K562 (cell line): ENCODE measurements around the gene GPR157. TPM values are rescaled to one million over a fixed set of nuclear protein-coding genes. Genes with fewer than 3 reads are reported as not detected.

Source experiments
- ARID1B ChIP-seq: fragments of 450-650 bp; IDR thresholded peaks from 2 replicates; pipeline ENCODE4 v1.6.1; 2016; ENCODE audit warnings: antibody characterized with exemption, mild to moderate bottlenecking, inconsistent platforms
- ARID2 ChIP-seq: fragments of 450-650 bp; IDR thresholded peaks from 2 replicates; pipeline ENCODE4 v1.6.1; 2017; ENCODE audit warnings: antibody characterized with exemption, mild to moderate bottlenecking
- ASH1L ChIP-seq: fragments of 450-650 bp; IDR thresholded peaks from 2 replicates; pipeline ENCODE4 v1.6.1; 2018; ENCODE audit warnings: borderline replicate concordance, mild to moderate bottlenecking, low read depth; ENCODE audit not compliant: partially characterized antibody
- BRF2 ChIP-seq: IDR thresholded peaks from 3 replicates; pipeline ENCODE4 v1.6.1; 2011; ENCODE audit warnings: borderline replicate concordance, mild to moderate bottlenecking; ENCODE audit not compliant: insufficient read length, insufficient read depth
- CREB3L1 ChIP-seq: fragments of 450-650 bp; IDR thresholded peaks from 2 replicates; pipeline ENCODE4 v1.6.1; 2014; ENCODE audit warnings: low read depth, mild to moderate bottlenecking, moderate library complexity, borderline replicate concordance
- CTCF ChIP-seq, 3 experiments: IDR thresholded peaks in 2 of 3; conservative IDR thresholded peaks in 1 of 3; 2 replicates each; pipeline ENCODE4 v1.5.1; 2011 to 2012; ENCODE audit warnings: low read length in 3 of 3, mild to moderate bottlenecking in 3 of 3, control low read depth in 2 of 3, improper control_type of control experiment in 1 of 3, inconsistent platforms in 1 of 3, low read depth in 1 of 3, mixed read lengths in 1 of 3, moderate library complexity in 1 of 3; ENCODE audit not compliant: insufficient read depth in 2 of 3
- GTF2F1 ChIP-seq: IDR thresholded peaks from 2 replicates; pipeline ENCODE4 v1.6.1; 2011; ENCODE audit warnings: low read depth, low read length, improper control_type of control experiment
- HDGF ChIP-seq: fragments of 450-650 bp; IDR thresholded peaks from 2 replicates; pipeline ENCODE4 v1.6.1; 2016
- JUN ChIP-seq, 2 experiments: sonication (generic) in 1 of 2; formaldehyde crosslinking in 1 of 2; IDR thresholded peaks; 2 replicates each; pipeline versions ENCODE4 v1.6.1 to v1.8.0; 2012 to 2022; ENCODE audit warnings: borderline replicate concordance in 2 of 2, mild to moderate bottlenecking in 2 of 2, improper control_type of control experiment in 1 of 2, low read depth in 1 of 2, low read length in 1 of 2, missing genetic modification reagents in 1 of 2
- NFE2L1 ChIP-seq: fragments of 450-650 bp; IDR thresholded peaks from 2 replicates; pipeline ENCODE4 v1.6.1; 2016; ENCODE audit warnings: missing genetic modification characterization, low read depth, mild to moderate bottlenecking, missing compliant biosample characterization, moderate library complexity, borderline replicate concordance
- PHF20 ChIP-seq: fragments of 450-650 bp; IDR thresholded peaks from 2 replicates; pipeline ENCODE4 v1.6.1; 2018; ENCODE audit not compliant: partially characterized antibody
- RAD21 ChIP-seq, 2 experiments: fragments of 250-450 bp in 1 of 2; fragments of 450-650 bp in 1 of 2; sonication (Bioruptor Pico) in 1 of 2; formaldehyde crosslinking in 1 of 2; IDR thresholded peaks in 1 of 2; conservative IDR thresholded peaks in 1 of 2; 2 replicates each; pipeline versions ENCODE4 v1.4.0 to v1.8.0; 2020 to 2022; ENCODE audit warnings: mild to moderate bottlenecking in 2 of 2, moderate library complexity in 1 of 2
- SP1 ChIP-seq: sonication (generic); formaldehyde crosslinking; IDR thresholded peaks from 2 replicates; pipeline ENCODE4 v1.8.1; 2022; ENCODE audit warnings: mild to moderate bottlenecking, missing genetic modification reagents
- ZBTB49 ChIP-seq: sonication (generic); formaldehyde crosslinking; IDR thresholded peaks from 2 replicates; pipeline ENCODE4 v1.8.0; 2022; ENCODE audit warnings: missing genetic modification reagents, mild to moderate bottlenecking, borderline replicate concordance
- ZNF695 ChIP-seq: fragments of 450-650 bp; formaldehyde crosslinking; IDR thresholded peaks from 2 replicates; pipeline ENCODE4 v1.4.0; 2020; ENCODE audit warnings: mild to moderate bottlenecking, moderate library complexity
- ZZZ3 ChIP-seq: fragments of 450-650 bp; IDR thresholded peaks from 2 replicates; pipeline ENCODE4 v1.6.1; 2016; ENCODE audit warnings: antibody characterized with exemption, mild to moderate bottlenecking, moderate library complexity
- polyA plus RNA-seq, 8 experiments: library from polyadenylated mRNA; depleted of rRNA in 4 of 8; stranded (reverse) in 5 of 8; unstranded in 3 of 8; fragments of >200 nt; fragmentation: Nextera tagmentation in 2 of 8; fragmentation: Illumina TruSeq in 1 of 8; extraction: Ambion mirVana in 2 of 8; extraction: Trizol in 1 of 8; gene quantifications; 2 replicates each; pipeline versions ENCODE4 v1.2.1 to v1.2.3, GENCODE V29; 2011 to 2014; ENCODE audit warnings: inconsistent platforms in 1 of 8, missing spikeins in 1 of 8
- total RNA-seq, 7 experiments: library from RNA; depleted of rRNA in 6 of 7; stranded (reverse); fragments of >200 nt in 6 of 7; fragmentation: Illumina TruSeq in 2 of 7; extraction: Trizol in 2 of 7; gene quantifications; 2 replicates each; pipeline versions ENCODE4 v1.2.1 to v1.2.3, GENCODE V29; 2011 to 2021; ENCODE audit warnings: low replicate concordance in 1 of 7
- TF ChIP-seq, protein P1 (sequence below), 2 experiments: fragments of 450-650 bp in 1 of 2; sonication (generic) in 1 of 2; formaldehyde crosslinking in 1 of 2; IDR thresholded peaks in 1 of 2; conservative IDR thresholded peaks in 1 of 2; 2 replicates each; pipeline versions ENCODE4 v1.6.1 to v1.8.1; 2016 to 2023; ENCODE audit warnings: mild to moderate bottlenecking in 2 of 2, moderate library complexity in 2 of 2, inconsistent platforms in 1 of 2, missing genetic modification reagents in 1 of 2

GPR157 gene
- total and polyA plus RNA-seq, 9 of the 15 experiments (the other 6 are each of a cell fraction or from before 2014, with no cell fraction given), result 0.01 to 0.18 (median 0.04) TPM; not detected in 4

GRCh38 chr1:9110669-9111356 is 18.1 kb downstream of the GPR157 start (continued):
- peak; percentile 95 to 98 (median 98) for TF ChIP-seq CTCF (IDR thresholded peaks at IDR 0.05 in 2 of 3, conservative IDR thresholded peaks at IDR 0.05 in 1 of 3; ENCODE audit: insufficient read depth in 2 of 3, low read depth in 1 of 3, low read length in 3 of 3)
- TF ChIP-seq PHF20, result no peak
- no peak for TF ChIP-seq SP1 (CRISPR knock-in tag)
- no peak for TF ChIP-seq ZNF695 (CRISPR knock-in tag)
- TF ChIP-seq, protein P1, sequence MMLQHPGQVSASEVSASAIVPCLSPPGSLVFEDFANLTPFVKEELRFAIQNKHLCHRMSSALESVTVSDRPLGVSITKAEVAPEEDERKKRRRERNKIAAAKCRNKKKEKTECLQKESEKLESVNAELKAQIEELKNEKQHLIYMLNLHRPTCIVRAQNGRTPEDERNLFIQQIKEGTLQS (IDR thresholded peaks at IDR 0.05), result no peak
- TF ChIP-seq, protein P1 (CRISPR knock-in tag; conservative IDR thresholded peaks at IDR 0.05), result no peak
- no peak for TF ChIP-seq JUN (IDR thresholded peaks at IDR 0.05; ENCODE audit: borderline replicate concordance, low read depth, low read length)
- no peak for TF ChIP-seq JUN (CRISPR knock-in tag; IDR thresholded peaks at IDR 0.05; ENCODE audit: borderline replicate concordance)
- no peak for TF ChIP-seq HDGF
- no peak for TF ChIP-seq ZBTB49 (CRISPR knock-in tag)
- no peak for TF ChIP-seq CREB3L1
- TF ChIP-seq ARID2, result peak; percentile 78
- TF ChIP-seq RAD21 (CRISPR knock-in tag; conservative IDR thresholded peaks at IDR 0.05 in 1 of 2, IDR thresholded peaks at IDR 0.05 in 1 of 2), result peak; percentile 95 to 97
- TF ChIP-seq GTF2F1, result no peak
- no peak for TF ChIP-seq ARID1B
- TF ChIP-seq ZZZ3, result no peak
- no peak for TF ChIP-seq ASH1L
- no peak for TF ChIP-seq BRF2
- TF ChIP-seq NFE2L1, result no peak
